Measurements from ENCODE around the gene MYLK4. TPM values are rescaled to one million over a fixed set of nuclear protein-coding genes. Genes with fewer than 3 reads are reported as not detected.

Gene MYLK4
- total and polyA plus RNA-seq, 2 of the 13 experiments (the other 11 are each of a cell fraction or from before 2014, with no cell fraction given): 0.26 to 0.29 TPM

DNA sequence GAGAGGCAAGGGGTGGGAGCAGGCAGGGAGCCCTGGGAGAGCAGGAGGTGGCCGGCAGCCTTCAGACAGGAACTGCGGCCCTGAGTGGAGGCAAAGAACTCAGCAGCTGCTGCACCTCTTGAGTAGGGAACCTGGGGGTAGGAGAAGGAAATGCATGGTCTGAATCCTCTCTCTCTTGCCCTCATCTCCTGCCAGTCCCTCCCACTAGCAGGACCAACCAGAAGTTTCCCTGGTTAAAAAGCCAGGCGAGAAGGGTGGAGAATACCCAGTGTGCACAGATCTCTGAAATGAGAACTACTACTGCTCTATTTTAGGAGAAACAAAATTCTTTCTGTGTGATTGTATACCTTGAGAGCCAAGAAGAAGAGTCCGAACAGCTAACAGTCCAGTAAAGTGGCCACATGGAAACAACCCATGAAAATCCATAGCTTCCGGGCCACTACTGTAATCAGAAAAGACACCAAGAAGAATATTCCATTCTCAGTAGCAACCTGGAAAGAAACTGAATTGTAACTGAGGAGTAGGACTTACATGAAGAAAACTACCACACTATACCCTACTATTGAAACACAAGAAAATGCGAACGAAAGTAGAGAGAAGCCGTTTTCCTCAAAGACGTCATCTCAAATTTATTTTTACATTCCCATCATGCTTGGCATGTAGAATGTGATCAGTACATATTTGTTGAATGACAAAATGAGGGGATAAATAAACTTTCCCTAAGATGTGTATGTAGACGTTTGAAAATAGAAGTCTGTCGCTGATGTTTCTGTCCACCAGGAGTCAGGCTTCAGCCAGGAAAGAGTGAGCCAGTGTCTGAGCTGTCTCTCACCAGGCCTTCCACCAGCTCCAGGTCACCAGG lies 40.1 kb upstream of the MYLK4 start:
- H3K4me1 ChIP-seq (ENCODE audit: insufficient read depth, low read length): peaks cover 9% of the 10 kb centered on the region; the same call in 1 of the 2 replicates
- no peak overlapping the region for H3K9ac ChIP-seq (ENCODE audit: insufficient read depth, low read depth, low read length)
- ChIA-PET CTCF (ENCODE audit: low intra/inter-chr PET ratio, low total read pairs) (interaction anchor here (1.4 to 3.3 kb wide), 6 partner anchors 51 to 198 kb away, joined by 7 to 57 read pairs (median 12); partner anchors contain the start of gene SERPINB1), POLR2A (interaction anchor here (0.6 to 2.2 kb wide), 12 partner anchors 25 to 1465 kb away, joined by 3 to 68 read pairs (median 3); partner anchors contain the start of genes SERPINB1, SERPINB9 and WRNIP1)
- BruUV-seq (replicated peaks): no TSS peak
- H3K79me2 ChIP-seq (ENCODE audit: insufficient read depth, low read length): no peaks in the 10 kb centered on the region
- H3K9me3 ChIP-seq (ENCODE audit: low read length): no peaks in the 10 kb centered on the region
- no peaks in the 10 kb centered on the region; the same call in 1 of the 2 replicates for H4K20me1 ChIP-seq (ENCODE audit: insufficient read depth, low read length)
- 63% methylated on average over 11 of the region's 11 CpGs for WGBS (ENCODE audit: low lambda C conversion rate)
- no peak overlapping the region for H3K4me2 ChIP-seq (ENCODE audit: low read depth, low read length)
- H3K27ac ChIP-seq (ENCODE audit: extremely low read length, insufficient read depth, low read length): no peak overlapping the region
- H3K27me3 ChIP-seq (ENCODE audit: control insufficient read depth in 1 of 2, insufficient read depth in 2 of 2, low read length in 2 of 2): no peaks in the 10 kb centered on the region
- FAIRE-seq (peak; percentile 96), DNase-seq (ENCODE audit: low spot score) (peak; percentile 81), ATAC-seq (peak; percentile 94)
- in situ Hi-C loops (cut with HindIII; ENCODE audit: extremely low pct_ligation_motif_present, low pct_unique_long_range_greater_than_20kb) (loop anchor here (5.0 kb wide), 1 partner anchor 121 kb away; no protein-coding TSS in a partner anchor), intact Hi-C loops (cut with micrococcal nuclease; ENCODE audit: unreplicated experiment) (loop anchor here (1.0 to 2.0 kb wide), 7 partner anchors 50 to 197 kb away; partner anchors contain the start of gene SERPINB1)
- H3K36me3 ChIP-seq (replicated peaks in 1 of 2; ENCODE audit: control insufficient read depth in 1 of 2, insufficient read depth in 2 of 2, low read length in 2 of 2): peaks cover 3 to 14% of the 10 kb centered on the region in 2 experiments; a peak in 4 of 5 replicates
- no peak overlapping the region for H2AFZ ChIP-seq (ENCODE audit: low read length)
- no peak overlapping the region for H3K4me3 ChIP-seq (replicated peaks in 1 of 3; ENCODE audit: insufficient read depth in 1 of 3, low read depth in 2 of 3, low read length in 3 of 3)
- TF ChIP-seq, protein P1, sequence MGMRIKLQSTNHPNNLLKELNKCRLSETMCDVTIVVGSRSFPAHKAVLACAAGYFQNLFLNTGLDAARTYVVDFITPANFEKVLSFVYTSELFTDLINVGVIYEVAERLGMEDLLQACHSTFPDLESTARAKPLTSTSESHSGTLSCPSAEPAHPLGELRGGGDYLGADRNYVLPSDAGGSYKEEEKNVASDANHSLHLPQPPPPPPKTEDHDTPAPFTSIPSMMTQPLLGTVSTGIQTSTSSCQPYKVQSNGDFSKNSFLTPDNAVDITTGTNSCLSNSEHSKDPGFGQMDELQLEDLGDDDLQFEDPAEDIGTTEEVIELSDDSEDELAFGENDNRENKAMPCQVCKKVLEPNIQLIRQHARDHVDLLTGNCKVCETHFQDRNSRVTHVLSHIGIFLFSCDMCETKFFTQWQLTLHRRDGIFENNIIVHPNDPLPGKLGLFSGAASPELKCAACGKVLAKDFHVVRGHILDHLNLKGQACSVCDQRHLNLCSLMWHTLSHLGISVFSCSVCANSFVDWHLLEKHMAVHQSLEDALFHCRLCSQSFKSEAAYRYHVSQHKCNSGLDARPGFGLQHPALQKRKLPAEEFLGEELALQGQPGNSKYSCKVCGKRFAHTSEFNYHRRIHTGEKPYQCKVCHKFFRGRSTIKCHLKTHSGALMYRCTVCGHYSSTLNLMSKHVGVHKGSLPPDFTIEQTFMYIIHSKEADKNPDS (CRISPR knock-in tag; IDR thresholded peaks at IDR 0.05): no peak
- TF ChIP-seq ZNF343 (CRISPR knock-in tag; IDR thresholded peaks at IDR 0.05): no peak
- no peak for TF ChIP-seq ZSCAN29 (CRISPR knock-in tag; conservative IDR thresholded peaks at IDR 0.05)
- TF ChIP-seq, protein P2, sequence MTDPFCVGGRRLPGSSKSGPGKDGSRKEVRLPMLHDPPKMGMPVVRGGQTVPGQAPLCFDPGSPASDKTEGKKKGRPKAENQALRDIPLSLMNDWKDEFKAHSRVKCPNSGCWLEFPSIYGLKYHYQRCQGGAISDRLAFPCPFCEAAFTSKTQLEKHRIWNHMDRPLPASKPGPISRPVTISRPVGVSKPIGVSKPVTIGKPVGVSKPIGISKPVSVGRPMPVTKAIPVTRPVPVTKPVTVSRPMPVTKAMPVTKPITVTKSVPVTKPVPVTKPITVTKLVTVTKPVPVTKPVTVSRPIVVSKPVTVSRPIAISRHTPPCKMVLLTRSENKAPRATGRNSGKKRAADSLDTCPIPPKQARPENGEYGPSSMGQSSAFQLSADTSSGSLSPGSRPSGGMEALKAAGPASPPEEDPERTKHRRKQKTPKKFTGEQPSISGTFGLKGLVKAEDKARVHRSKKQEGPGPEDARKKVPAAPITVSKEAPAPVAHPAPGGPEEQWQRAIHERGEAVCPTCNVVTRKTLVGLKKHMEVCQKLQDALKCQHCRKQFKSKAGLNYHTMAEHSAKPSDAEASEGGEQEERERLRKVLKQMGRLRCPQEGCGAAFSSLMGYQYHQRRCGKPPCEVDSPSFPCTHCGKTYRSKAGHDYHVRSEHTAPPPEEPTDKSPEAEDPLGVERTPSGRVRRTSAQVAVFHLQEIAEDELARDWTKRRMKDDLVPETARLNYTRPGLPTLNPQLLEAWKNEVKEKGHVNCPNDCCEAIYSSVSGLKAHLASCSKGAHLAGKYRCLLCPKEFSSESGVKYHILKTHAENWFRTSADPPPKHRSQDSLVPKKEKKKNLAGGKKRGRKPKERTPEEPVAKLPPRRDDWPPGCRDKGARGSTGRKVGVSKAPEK (CRISPR knock-in tag; IDR thresholded peaks at IDR 0.05; ENCODE audit: borderline replicate concordance): no peak
- no peak for TF ChIP-seq ZNF749 (CRISPR knock-in tag; IDR thresholded peaks at IDR 0.05; ENCODE audit: borderline replicate concordance)
- no peak for TF ChIP-seq ZNF577 (CRISPR knock-in tag; IDR thresholded peaks at IDR 0.05; ENCODE audit: borderline replicate concordance, low read depth)
- TF ChIP-seq ZBTB21 (CRISPR knock-in tag; IDR thresholded peaks at IDR 0.05): no peak
- TF ChIP-seq ZNF337 (CRISPR knock-in tag; IDR thresholded peaks at IDR 0.05; ENCODE audit: borderline replicate concordance, low read depth): no peak
- TF ChIP-seq ARHGAP35 (CRISPR knock-in tag; IDR thresholded peaks at IDR 0.05; ENCODE audit: borderline replicate concordance): no peak
- TF ChIP-seq CEBPG (CRISPR knock-in tag; IDR thresholded peaks at IDR 0.05): no peak
- TF ChIP-seq XRCC5 (optimal IDR thresholded peaks at IDR 0.05; ENCODE audit: low read length): peak; percentile 37
- TF ChIP-seq, protein P3, sequence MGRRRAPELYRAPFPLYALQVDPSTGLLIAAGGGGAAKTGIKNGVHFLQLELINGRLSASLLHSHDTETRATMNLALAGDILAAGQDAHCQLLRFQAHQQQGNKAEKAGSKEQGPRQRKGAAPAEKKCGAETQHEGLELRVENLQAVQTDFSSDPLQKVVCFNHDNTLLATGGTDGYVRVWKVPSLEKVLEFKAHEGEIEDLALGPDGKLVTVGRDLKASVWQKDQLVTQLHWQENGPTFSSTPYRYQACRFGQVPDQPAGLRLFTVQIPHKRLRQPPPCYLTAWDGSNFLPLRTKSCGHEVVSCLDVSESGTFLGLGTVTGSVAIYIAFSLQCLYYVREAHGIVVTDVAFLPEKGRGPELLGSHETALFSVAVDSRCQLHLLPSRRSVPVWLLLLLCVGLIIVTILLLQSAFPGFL (CRISPR knock-in tag; IDR thresholded peaks at IDR 0.05): no peak
- peak; percentile 79 for TF ChIP-seq RXRB (CRISPR knock-in tag; IDR thresholded peaks at IDR 0.05; ENCODE audit: borderline replicate concordance)
- TF ChIP-seq ZNF564 (CRISPR knock-in tag; IDR thresholded peaks at IDR 0.05): no peak
- peak; percentile 28; the same call in 1 of the 2 replicates for TF ChIP-seq HDAC2 (CRISPR knock-in tag; IDR thresholded peaks at IDR 0.05)
- no peak for TF ChIP-seq ZSCAN9 (CRISPR knock-in tag; IDR thresholded peaks at IDR 0.05; ENCODE audit: borderline replicate concordance)
- TF ChIP-seq KDM1A (CRISPR knock-in tag; IDR thresholded peaks at IDR 0.05): no peak
- no peak for TF ChIP-seq ZNF160 (CRISPR knock-in tag; IDR thresholded peaks at IDR 0.05)

Data from HepG2 (cell line).